SK-N-SH (cell line): ENCODE data around the gene JAKMIP1. TPM values are rescaled to one million over a fixed set of nuclear protein-coding genes. Genes with fewer than 3 reads are reported as not detected.

Experiments used
- CTCF ChIA-PET: fragments of 300-600, 350-600 bp; formaldehyde crosslinking; extraction: SDS; loops from one replicate; lab custom pipeline; 2021; lab: Yijun Ruan, JAX
- POLR2A ChIA-PET: fragments of 350-600 bp; sonication (Branson Sonifier 250); formaldehyde crosslinking; extraction: SDS; loops from one replicate; lab custom pipeline; 2020; ENCODE audit warnings: antibody characterized with exemption, inconsistent platforms; lab: Yijun Ruan, JAX
- DNase-seq: peaks from one replicate; pipeline ENCODE4 v3.0.0; 2012
- H2AFZ ChIP-seq: fragments of 200-600 bp; sonication (generic); 2 replicates; pipeline ENCODE4 v1.8.1; 2016; ENCODE audit warnings: antibody characterized with exemption, mild to moderate bottlenecking, low read depth
- H3F3A ChIP-seq: fragments of 200-600 bp; sonication (generic); replicated peaks from 2 replicates; pipeline ENCODE3; 2016; ENCODE audit warnings: antibody characterized with exemption, mild to moderate bottlenecking; ENCODE audit not compliant: insufficient read depth
- H3K27ac ChIP-seq, 2 experiments: fragments of 200-500 bp in 1 of 2; fragments of 200-600 bp in 1 of 2; sonication (Bioruptor generic) in 1 of 2; sonication (generic), shearing (Covaris generic) in 1 of 2; 2 replicates each; pipeline versions ENCODE4 v1.5.1 to v1.6.1; 2014 to 2016; ENCODE audit warnings: low read depth in 2 of 2, inconsistent platforms in 1 of 2, low read length in 1 of 2, mild to moderate bottlenecking in 1 of 2, mixed read lengths in 1 of 2
- H3K27me3 ChIP-seq: fragments of 200-600 bp; sonication (generic), shearing (Covaris generic); 2 replicates; pipeline ENCODE4 v1.6.1; 2016; ENCODE audit warnings: mixed run types; ENCODE audit not compliant: insufficient read depth
- H3K36me3 ChIP-seq, 2 experiments: fragments of 200-500 bp in 1 of 2; fragments of 200-600 bp in 1 of 2; sonication (Bioruptor generic) in 1 of 2; sonication (generic) in 1 of 2; replicated peaks in 1 of 2; 2 replicates each; pipeline versions ENCODE3 to v1.5.1; 2014 to 2016; ENCODE audit warnings: low read length in 1 of 2, mild to moderate bottlenecking in 1 of 2; ENCODE audit not compliant: insufficient read depth in 2 of 2, control insufficient read depth in 1 of 2
- H3K4me1 ChIP-seq, 2 experiments: fragments of 200-500 bp in 1 of 2; fragments of 200-600 bp in 1 of 2; sonication (Bioruptor generic) in 1 of 2; sonication (generic), shearing (Covaris generic) in 1 of 2; 2 replicates each; pipeline versions ENCODE4 v1.5.1 to v1.6.1; 2014 to 2016; ENCODE audit warnings: low read depth in 1 of 2, low read length in 1 of 2, mixed run types in 1 of 2; ENCODE audit not compliant: insufficient read depth in 2 of 2, control insufficient read depth in 1 of 2
- H3K4me2 ChIP-seq: fragments of 200-600 bp; sonication (generic), shearing (Covaris generic); 2 replicates; pipeline ENCODE4 v1.6.1; 2017; ENCODE audit warnings: mixed run types
- H3K4me3 ChIP-seq, 2 experiments: fragments of 200-500 bp in 1 of 2; fragments of 200-600 bp in 1 of 2; sonication (Bioruptor generic) in 1 of 2; sonication (generic), shearing (Covaris generic) in 1 of 2; 2 replicates each; pipeline versions ENCODE4 v1.5.1 to v1.8.1; 2014 to 2016; ENCODE audit warnings: low read depth in 2 of 2, inconsistent platforms in 1 of 2, low read length in 1 of 2, mild to moderate bottlenecking in 1 of 2, mixed read lengths in 1 of 2, moderate library complexity in 1 of 2
- H3K79me2 ChIP-seq: fragments of 200-600 bp; sonication (generic); 2 replicates; pipeline ENCODE4 v1.8.1; 2017; ENCODE audit warnings: mild to moderate bottlenecking; ENCODE audit not compliant: insufficient read depth
- H3K9ac ChIP-seq: fragments of 200-600 bp; sonication (generic); 2 replicates; pipeline ENCODE4 v1.6.1; 2017; ENCODE audit warnings: mixed run types
- H3K9me2 ChIP-seq: fragments of 200-600 bp; sonication (generic); 2 replicates; pipeline ENCODE4 v1.6.1; 2017; ENCODE audit warnings: mixed run types
- H3K9me3 ChIP-seq: fragments of 200-600 bp; sonication (generic); 2 replicates; pipeline ENCODE4 v1.6.1; 2017; ENCODE audit warnings: mixed run types, mild to moderate bottlenecking, moderate library complexity
- H4K20me1 ChIP-seq: fragments of 200-600 bp; sonication (generic); 2 replicates; pipeline ENCODE4 v1.6.1; 2017; ENCODE audit warnings: mild to moderate bottlenecking, mixed run types; ENCODE audit not compliant: insufficient read depth
- CTCF ChIP-seq: fragments of 200-600 bp; sonication (generic); IDR thresholded peaks from 2 replicates; pipeline ENCODE4 v1.6.1; 2017; ENCODE audit warnings: antibody characterized with exemption, mild to moderate bottlenecking, moderate library complexity
- ELF1 ChIP-seq: IDR thresholded peaks from 2 replicates; pipeline ENCODE4 v1.4.0; 2012
- FOSL2 ChIP-seq: IDR thresholded peaks from 2 replicates; pipeline ENCODE4 v1.4.0; 2012; ENCODE audit warnings: low read depth, mild to moderate bottlenecking, moderate library complexity, borderline replicate concordance
- FOXM1 ChIP-seq: IDR thresholded peaks from 2 replicates; pipeline ENCODE4 v1.4.0; 2012; ENCODE audit warnings: low read depth, mild to moderate bottlenecking
- GABPA ChIP-seq: IDR thresholded peaks from 2 replicates; pipeline ENCODE4 v1.4.0; 2012; ENCODE audit warnings: low read depth, mild to moderate bottlenecking
- GATA2 ChIP-seq: sonication (generic); formaldehyde crosslinking; IDR thresholded peaks from 2 replicates; pipeline ENCODE4 v1.5.0; 2020; ENCODE audit warnings: mild to moderate bottlenecking, missing genetic modification reagents
- JUND ChIP-seq: IDR thresholded peaks from 2 replicates; pipeline ENCODE4 v1.4.0; 2012
- MAX ChIP-seq: IDR thresholded peaks from 2 replicates; pipeline ENCODE4 v1.4.0; 2012; ENCODE audit warnings: low read depth
- MEF2A ChIP-seq: IDR thresholded peaks from 2 replicates; pipeline ENCODE4 v1.4.0; 2012; ENCODE audit warnings: low read depth, borderline replicate concordance
- NFIC ChIP-seq: IDR thresholded peaks from 2 replicates; pipeline ENCODE4 v1.4.0; 2012; ENCODE audit warnings: borderline replicate concordance
- NRF1 ChIP-seq: IDR thresholded peaks from 2 replicates; pipeline ENCODE4 v1.6.1; 2012; ENCODE audit warnings: low read depth, mild to moderate bottlenecking, low read length
- RAD21 ChIP-seq: IDR thresholded peaks from 2 replicates; pipeline ENCODE4 v1.6.1; 2012; ENCODE audit warnings: mild to moderate bottlenecking, low read length
- RFX5 ChIP-seq: IDR thresholded peaks from 2 replicates; pipeline ENCODE4 v1.6.1; 2012; ENCODE audit warnings: mild to moderate bottlenecking, improper control_type of control experiment, low read length
- RXRA ChIP-seq: IDR thresholded peaks from 2 replicates; pipeline ENCODE4 v1.4.0; 2012; ENCODE audit warnings: low read depth, mild to moderate bottlenecking, borderline replicate concordance
- SMC3 ChIP-seq: IDR thresholded peaks from 2 replicates; pipeline ENCODE4 v1.6.1; 2012; ENCODE audit warnings: low read depth, low read length, improper control_type of control experiment
- TCF12 ChIP-seq: IDR thresholded peaks from 2 replicates; pipeline ENCODE4 v1.4.0; 2012
- USF2 ChIP-seq: fragments of 150-350 bp; IDR thresholded peaks from 2 replicates; pipeline ENCODE4 v1.6.1; 2017; ENCODE audit warnings: antibody characterized with exemption, low read length, low read depth, borderline replicate concordance
- YY1 ChIP-seq: IDR thresholded peaks from 2 replicates; pipeline ENCODE4 v1.4.0; 2012; ENCODE audit warnings: low read depth, mild to moderate bottlenecking
- ZBTB33 ChIP-seq: IDR thresholded peaks from 2 replicates; pipeline ENCODE4 v1.4.0; 2012; ENCODE audit warnings: low read depth, borderline replicate concordance
- WGBS: methylation state at CpG from one replicate; pipeline ENCODE4 v1.1.6; 2017; ENCODE audit warnings: low lambda C conversion rate; 5-methylcytosine and 5-hydroxymethylcytosine counted together
- polyA plus RNA-seq, 3 experiments: library from polyadenylated mRNA; depleted of rRNA; stranded (reverse); fragments of >200 nt; gene quantifications; 2 replicates each; pipeline ENCODE4 v1.2.3, GENCODE V29; 2012

The JAKMIP1 gene
- polyA plus RNA-seq, 1 of the 3 experiments (the other 2 are of a cell fraction): 0.54 TPM

- TF ChIP-seq YY1 (no peak), RAD21 (no peak), RFX5 (no peak), SMC3 (no peak)
- TF ChIP-seq, all 33 proteins: peak for 0
These were observed 135.2 kb downstream of the JAKMIP1 start (continued) for GRCh38 chr4:6065166-6065565.

DNA sequence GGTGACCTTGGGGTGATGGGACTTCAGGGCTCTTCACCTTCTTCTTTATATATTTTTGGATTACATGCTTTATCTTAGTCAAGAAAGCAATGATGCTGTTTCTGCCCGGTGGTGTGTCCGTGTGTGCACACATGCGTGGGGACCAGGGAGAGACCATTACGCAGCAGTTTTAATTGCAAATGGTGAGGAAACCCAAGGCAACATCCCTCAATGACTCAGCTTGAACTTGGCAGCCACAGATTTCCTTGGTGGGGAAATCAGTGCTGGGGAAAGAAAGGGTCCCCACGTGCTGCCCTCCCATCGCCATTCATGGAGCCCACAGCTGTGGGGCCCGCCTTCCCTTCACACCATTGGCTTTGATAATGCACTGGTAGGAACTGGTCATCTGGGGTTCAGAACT is 136.0 kb downstream of the JAKMIP1 start:
- no peak overlapping the region for H3K4me2 ChIP-seq
- no peaks in the 10 kb centered on the region for H3K9me2 ChIP-seq
- H3K4me3 ChIP-seq: no peak overlapping the region
- H3K9me3 ChIP-seq: no peaks in the 10 kb centered on the region
- H3K36me3 ChIP-seq: no peaks in the 10 kb centered on the region
- no peak for DNase-seq
- TF ChIP-seq ELF1: no peak
- TF ChIP-seq FOSL2: no peak
- TF ChIP-seq GABPA: no peak
- no peak for TF ChIP-seq GATA2 (CRISPR knock-in tag)
- no peak for TF ChIP-seq ZBTB33
- TF ChIP-seq NFIC: no peak
- no peak for TF ChIP-seq NRF1
- TF ChIP-seq CTCF: no peak
- no peak for TF ChIP-seq TCF12
- no peak for TF ChIP-seq YY1
- no peak for TF ChIP-seq MAX
- no peak for TF ChIP-seq FOXM1
- TF ChIP-seq USF2: no peak
- TF ChIP-seq RXRA: no peak
- no peak for TF ChIP-seq JUND
- no peak for TF ChIP-seq RFX5
- no peak for TF ChIP-seq MEF2A
- H3K27me3 ChIP-seq: no peaks in the 10 kb centered on the region
- ChIA-PET CTCF (interaction anchor here (1.0 kb wide), 1 partner anchor 66 kb away, joined by 3 read pairs; no protein-coding TSS in a partner anchor), POLR2A (no interaction called here)
- H3K79me2 ChIP-seq: no peaks in the 10 kb centered on the region
- no peak overlapping the region for H3K27ac ChIP-seq
- no peaks in the 10 kb centered on the region for H4K20me1 ChIP-seq
- H3F3A ChIP-seq: no peaks in the 10 kb centered on the region
- H3K9ac ChIP-seq: no peak overlapping the region
- WGBS: 57% methylated on average over 6 of the region's 7 CpGs
- H2AFZ ChIP-seq: no peak overlapping the region
- no peaks in the 10 kb centered on the region for H3K4me1 ChIP-seq
